GM23338 (cell line): Measurements from ENCODE around the gene PCDHB14.

Source experiments
- CREB1 ChIP-seq: fragments of 250-450 bp; sonication (Bioruptor Pico); IDR thresholded peaks from 2 replicates; pipeline ENCODE4 v1.5.0; 2020; ENCODE audit warnings: low read depth, mild to moderate bottlenecking, moderate library complexity
- CTCF ChIP-seq, 2 experiments: fragments of 200-600 bp in 1 of 2; sonication (generic) in 1 of 2; conservative IDR thresholded peaks; 2 replicates each; pipeline versions ENCODE4 v1.5.1 to v1.6.1; 2016 to 2017; ENCODE audit warnings: antibody characterized with exemption in 2 of 2, low read depth in 2 of 2, mild to moderate bottlenecking in 2 of 2, moderate library complexity in 1 of 2
- ETS1 ChIP-seq: IDR thresholded peaks from 2 replicates; pipeline ENCODE4 v1.6.1; 2016; ENCODE audit warnings: antibody characterized with exemption
- EZH2 ChIP-seq: fragments of 200-600 bp; sonication (generic); IDR thresholded peaks from one replicate; pipeline ENCODE4 v1.8.0; 2017; ENCODE audit warnings: antibody characterized with exemption, mild to moderate bottlenecking, low read depth; ENCODE audit not compliant: unreplicated experiment
- EZH2phosphoT487 ChIP-seq: fragments of 200-600 bp; sonication (generic); IDR thresholded peaks from one replicate; pipeline ENCODE4 v1.8.1; 2018; ENCODE audit warnings: antibody characterized with exemption; ENCODE audit not compliant: unreplicated experiment
- JUNB ChIP-seq: IDR thresholded peaks from one replicate; pipeline ENCODE4 v1.6.1; 2016; ENCODE audit warnings: antibody characterized with exemption; ENCODE audit not compliant: unreplicated experiment
- NANOG ChIP-seq: IDR thresholded peaks from 2 replicates; pipeline ENCODE4 v1.6.1; 2016; ENCODE audit warnings: antibody characterized with exemption, borderline replicate concordance
- POLR2AphosphoS5 ChIP-seq: IDR thresholded peaks from 2 replicates; pipeline ENCODE4 v1.6.1; 2016; ENCODE audit warnings: antibody characterized with exemption, low read depth
- REST ChIP-seq: IDR thresholded peaks from one replicate; pipeline ENCODE4 v1.6.1; 2018; ENCODE audit warnings: antibody characterized with exemption; ENCODE audit not compliant: unreplicated experiment
- STAT1 ChIP-seq: IDR thresholded peaks from one replicate; pipeline ENCODE4 v1.6.1; 2016; ENCODE audit warnings: antibody characterized with exemption; ENCODE audit not compliant: unreplicated experiment
- ZNF114 ChIP-seq: fragments of 250-450 bp; sonication (Bioruptor Pico); IDR thresholded peaks from 2 replicates; pipeline ENCODE4 v1.5.0; 2020; ENCODE audit warnings: mild to moderate bottlenecking, moderate library complexity
- ZNF462 ChIP-seq: fragments of 250-450 bp; sonication (Bioruptor Pico); IDR thresholded peaks from 2 replicates; pipeline ENCODE4 v1.5.0; 2020; ENCODE audit warnings: mild to moderate bottlenecking, moderate library complexity

- TF ChIP-seq POLR2AphosphoS5 (no peak), NANOG (no peak), CTCF (conservative IDR thresholded peaks at IDR 0.05; ENCODE audit: low read depth in 2 of 2) (no peak), EZH2 (no peak), CREB1 (CRISPR knock-in tag) (no peak), REST (no peak), JUNB (no peak), EZH2phosphoT487 (no peak), ETS1 (no peak), STAT1 (no peak), ZNF114 (CRISPR knock-in tag) (no peak), ZNF462 (CRISPR knock-in tag) (no peak)
Observed at GRCh38 chr5:141196363-141196762, 26.8 kb upstream of the PCDHB14 start.
